Measurements from ENCODE around the gene MYO10.

GRCh38 chr5:16737209-16737608 is 198.9 kb downstream of the MYO10 start:
- TF ChIP-seq CTCF (IDR thresholded peaks at IDR 0.05) = no peak
- TF ChIP-seq POLR2AphosphoS5 (IDR thresholded peaks at IDR 0.05) = no peak
